HG03432 (cell line): ENCODE results near the gene CLTB.
"Not testable (repeated sequence)": the region's sequence is repeated elsewhere in the genome, so short reads cannot be mapped to it uniquely, and the experiment has no call there.

ENCODE experiments used
- ATAC-seq: cut with Tn5 transposase; IDR thresholded peaks from one replicate; pipeline ENCODE4 v1.9.1; 2021; ENCODE audit warnings: mild to moderate bottlenecking, moderate library complexity; ENCODE audit not compliant: unreplicated experiment

CLTB gene

DNA sequence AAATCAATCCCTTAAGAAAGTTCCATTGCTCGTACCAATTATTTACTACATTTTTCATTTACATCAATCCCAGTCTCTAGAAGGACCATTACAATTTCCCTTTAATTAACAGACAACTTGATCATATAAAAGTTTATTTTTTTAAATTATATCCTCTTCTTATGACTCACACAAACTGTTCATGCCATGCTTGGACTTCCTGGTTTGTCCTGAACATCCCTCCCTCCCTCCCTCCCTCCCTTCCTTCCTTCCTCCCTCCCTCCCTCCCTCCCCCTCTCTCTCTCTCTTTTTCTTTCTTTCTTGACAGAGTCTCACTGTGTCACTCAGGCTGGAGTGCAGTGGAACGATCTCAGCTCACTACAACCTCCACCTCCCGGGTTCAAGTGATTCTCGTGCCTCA lies 11.6 kb upstream of the CLTB start:
- no peak for ATAC-seq

DNA sequence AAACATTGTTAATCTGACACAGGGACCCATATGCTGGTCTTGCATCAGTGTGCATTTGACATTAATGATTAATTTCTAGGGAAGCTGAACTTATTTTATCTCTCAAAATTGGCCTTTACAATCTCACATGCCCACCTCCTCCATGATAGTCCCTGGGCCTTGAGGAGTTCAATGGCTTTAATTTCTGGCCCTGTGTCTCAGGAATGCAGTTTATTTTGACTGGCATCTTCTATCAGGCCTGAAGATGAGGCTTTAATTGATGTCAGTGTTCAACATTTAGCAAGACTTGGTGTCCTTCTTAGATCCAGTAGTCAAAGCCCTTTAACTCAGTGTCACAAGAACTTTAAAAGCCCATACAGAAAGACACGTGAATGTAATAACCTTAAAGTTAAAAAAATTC lies 10.5 kb upstream of the CLTB start:
- ATAC-seq: no peak

DNA sequence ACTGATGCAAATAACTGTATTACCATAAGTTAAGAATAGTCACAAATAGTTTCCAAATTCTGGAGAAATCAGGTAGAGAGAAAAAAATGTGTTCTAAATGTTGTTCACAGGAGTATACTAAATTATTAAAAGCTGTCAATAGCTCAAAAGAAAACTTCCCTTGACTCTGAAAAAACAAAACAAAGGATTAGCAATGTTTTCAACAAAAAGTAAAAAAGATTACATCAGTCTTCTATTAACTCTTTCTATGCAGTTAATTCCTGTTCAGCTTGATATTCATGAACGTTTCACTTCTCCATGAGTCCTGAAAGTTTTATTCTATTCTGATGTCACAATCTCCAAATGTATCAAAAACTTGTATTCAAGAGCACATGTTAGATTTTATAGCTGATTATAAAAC lies 9.5 kb upstream of the CLTB start:
- ATAC-seq: no peak

DNA sequence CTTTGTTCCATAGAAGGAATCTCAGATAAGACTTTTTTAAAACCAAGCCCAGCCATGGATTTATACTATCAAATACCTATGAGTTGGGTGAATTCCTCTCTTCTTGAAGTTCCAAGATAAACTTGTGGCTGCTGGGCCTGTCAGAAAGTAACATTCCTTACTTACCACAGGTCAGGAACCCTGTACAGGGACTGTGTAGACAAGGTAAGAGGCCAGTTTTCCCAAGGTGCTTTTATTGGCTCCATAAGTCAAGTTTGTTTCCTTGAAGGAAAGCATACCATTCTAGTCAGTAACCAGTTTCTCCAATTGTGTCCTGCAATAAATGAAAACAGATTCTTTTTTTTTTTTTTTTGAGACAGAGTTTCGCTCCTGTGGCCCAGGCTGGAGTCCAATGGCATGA lies 8.8 kb upstream of the CLTB start:
- no peak for ATAC-seq

DNA sequence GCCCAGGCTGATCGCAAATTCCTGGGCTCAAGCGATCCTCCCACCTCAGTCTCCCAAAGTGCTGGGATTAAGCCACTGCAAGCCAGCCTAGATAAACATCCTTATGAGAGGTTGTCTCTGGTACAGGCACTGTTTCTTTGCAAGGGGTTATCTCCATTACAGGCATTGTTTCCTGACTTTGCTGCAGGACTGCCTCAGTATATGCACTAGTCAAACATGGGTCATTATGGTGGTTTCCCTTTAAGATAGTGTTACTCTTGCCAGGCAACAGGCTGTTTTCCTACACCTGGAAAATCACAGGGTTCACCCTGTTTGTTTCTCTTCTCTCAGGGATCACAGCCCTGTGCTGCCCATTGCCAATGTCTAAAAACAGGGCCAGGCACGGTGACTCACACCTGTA lies 7.8 kb upstream of the CLTB start:
- ATAC-seq: no peak

DNA sequence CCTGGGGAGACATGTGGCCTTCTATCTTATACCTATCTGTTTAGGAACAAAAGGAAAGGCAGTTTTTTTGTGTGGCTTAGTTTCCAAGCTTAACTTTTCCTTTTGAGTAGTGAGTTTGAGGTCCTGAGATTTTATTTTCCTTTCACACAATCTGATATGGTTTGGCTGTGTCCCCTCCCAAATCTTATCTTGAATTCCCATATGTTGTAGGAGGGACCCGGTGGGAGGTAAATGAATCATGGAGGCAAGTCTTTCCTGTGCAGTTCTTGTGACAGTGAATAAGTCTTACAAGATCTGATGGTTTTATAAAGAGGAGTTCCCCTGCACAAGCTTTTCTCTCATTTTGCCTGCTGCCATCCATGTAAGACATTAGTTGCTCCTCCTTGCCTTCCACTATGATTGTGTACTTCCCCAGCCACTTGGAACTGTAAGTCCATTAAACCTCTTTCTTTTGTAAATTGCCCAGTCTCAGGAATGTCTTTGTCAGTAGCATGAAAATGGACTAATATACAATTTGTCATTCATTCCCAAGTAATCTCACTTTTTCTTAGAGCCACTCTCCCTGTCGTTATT lies 4.7 kb upstream of the CLTB start:
- no peak for ATAC-seq

DNA sequence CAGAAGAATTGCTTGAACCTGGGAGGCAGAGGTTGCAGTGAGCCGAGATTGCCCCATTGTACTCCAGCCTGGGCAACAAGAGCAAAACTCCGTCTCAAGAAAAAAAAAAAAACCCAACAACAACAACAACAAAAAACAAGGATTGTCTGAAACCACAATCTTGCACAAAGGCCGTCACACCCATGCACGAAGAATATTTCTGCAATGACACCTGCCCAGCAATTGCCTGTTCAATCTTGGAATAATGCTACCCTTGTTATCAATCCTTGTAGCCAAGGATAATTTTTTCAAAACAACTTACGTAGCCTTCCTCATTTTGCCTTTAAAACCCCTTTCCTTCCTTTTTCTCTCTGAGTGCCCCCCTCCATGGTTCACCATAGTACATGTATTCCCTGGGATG lies 3.7 kb upstream of the CLTB start:
- no peak for ATAC-seq

DNA sequence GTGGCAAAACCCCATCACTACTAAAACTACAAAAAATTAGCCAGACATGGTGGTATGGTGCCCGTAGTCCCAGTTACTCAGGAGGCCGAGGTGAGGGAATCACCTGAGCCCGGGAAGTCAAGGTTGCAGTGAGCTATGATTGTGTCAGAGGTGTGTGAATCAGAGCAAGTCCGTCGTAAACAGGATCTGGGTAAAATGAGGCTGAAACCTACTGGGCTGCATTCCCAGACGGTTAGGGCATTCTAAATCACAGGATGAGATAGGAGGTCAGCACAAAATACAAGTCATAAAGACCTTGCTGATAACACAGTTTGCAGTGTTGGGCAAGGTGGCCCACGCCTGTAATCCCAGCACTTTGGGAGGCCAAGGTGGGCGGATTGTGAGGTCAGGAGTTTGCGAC lies 1.9 kb upstream of the CLTB start:
- ATAC-seq: no peak

DNA sequence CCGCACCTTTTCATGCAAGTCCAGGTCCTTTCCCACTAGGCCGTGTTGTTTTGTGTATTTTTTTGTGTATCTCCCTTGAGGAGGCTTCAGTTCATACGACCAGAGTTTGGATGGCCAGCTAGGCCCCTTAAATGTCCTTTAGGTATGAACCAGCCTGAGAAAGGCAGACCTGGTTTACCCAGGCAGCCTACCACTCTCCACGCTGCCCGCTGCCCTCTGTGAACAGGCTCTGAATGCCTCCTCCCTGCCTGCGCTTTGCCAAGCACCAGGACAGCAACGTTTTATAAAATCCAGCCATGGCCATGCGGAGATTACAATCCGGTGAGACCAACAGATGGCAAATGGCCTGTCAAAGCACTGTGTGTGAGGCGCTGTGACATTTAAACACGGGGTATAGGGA lies 626 bp upstream of the CLTB start:
- no peak for ATAC-seq

DNA sequence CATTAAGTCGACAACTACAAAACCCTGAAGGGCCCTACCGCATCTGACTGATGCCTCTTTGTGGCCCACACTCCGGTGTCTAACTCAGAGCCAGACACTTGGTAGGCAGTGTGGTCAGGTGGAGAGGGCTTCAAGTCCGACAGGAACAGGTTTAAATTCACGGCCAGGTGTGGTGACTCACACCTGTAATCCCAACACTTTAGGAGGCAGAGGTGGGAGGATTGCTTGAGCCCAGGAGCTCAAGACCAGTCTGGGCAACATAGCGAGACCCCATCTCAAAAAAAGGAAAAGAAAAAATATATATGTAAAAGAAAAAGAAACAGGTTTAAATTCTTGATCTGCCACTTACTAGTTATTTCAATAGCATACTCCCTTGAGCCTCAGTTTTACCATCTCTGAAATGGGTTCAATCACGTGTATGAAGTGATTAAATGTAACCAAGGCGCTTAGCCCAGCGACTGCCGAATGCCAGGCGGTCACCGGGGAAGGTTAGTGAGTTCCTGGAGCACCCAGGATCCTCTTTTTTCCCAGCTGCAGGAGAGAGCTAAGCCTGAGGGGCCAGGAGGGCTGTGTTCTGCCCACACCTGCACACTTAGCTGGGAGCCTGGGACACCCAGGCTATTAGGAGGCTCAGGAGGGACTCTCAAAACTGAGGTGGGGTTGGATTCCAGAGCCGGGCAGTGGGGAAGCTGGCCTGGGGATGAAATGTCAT lies 943 bp downstream of the CLTB start:
- peak; percentile 6 for ATAC-seq

DNA sequence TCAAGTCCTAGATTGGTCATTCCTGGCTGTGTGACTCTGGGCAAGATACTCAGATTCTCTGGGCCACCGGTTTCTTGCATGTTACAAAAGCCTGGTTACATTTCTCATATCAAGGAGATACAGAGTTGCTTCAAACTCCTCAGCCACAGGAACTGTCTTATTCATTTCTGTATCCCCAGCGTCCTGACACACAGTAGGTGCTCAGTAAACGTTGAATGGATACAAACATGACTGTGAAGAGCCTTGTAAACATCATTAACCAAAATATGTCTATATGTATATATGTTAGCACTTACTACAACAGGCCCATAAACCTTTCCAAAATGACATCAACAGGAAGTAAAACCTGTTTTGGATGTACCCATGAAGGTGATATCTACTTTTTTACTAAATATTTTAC lies 1.6 kb downstream of the CLTB start:
- no peak for ATAC-seq

DNA sequence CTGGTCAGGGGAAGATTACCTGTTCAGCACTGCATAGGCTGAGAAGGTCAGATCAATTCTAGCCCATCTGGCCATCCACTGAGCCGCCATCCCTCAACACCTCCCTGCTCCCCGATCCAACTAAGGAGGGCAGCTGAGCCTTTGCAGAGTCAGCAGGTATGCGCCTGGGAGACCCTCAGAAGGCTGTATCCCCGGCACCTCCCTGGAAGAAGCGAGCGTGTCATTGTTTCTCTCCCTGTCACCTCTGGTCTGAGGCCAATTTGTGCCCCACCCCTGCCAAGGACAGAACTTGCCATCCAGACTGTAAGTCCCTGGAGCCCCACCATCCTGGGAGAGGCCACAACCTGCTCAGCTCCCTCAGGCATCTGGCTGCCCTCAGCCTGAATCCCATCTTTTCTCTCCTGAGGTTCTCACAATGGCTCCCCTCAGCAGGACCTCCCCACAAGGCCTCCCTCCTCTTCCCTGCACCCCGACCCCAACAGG lies 2.6 kb downstream of the CLTB start:
- no peak for ATAC-seq

DNA sequence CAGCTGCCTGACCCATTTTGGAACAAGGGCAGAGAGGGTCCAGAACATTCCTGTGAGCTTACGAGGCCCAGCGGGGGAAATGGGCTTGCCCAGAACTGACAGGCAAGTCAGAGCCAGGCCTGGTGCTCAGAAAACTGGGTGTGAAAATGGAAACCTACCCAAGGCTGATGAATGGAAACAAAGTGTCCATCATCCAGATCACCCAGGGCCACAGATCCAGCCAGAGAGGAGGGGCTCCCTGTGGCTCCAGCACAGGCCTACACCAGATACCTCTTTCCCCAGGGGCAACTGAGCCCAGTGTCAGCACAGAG lies 3.1 kb downstream of the CLTB start:
- ATAC-seq: no peak

DNA sequence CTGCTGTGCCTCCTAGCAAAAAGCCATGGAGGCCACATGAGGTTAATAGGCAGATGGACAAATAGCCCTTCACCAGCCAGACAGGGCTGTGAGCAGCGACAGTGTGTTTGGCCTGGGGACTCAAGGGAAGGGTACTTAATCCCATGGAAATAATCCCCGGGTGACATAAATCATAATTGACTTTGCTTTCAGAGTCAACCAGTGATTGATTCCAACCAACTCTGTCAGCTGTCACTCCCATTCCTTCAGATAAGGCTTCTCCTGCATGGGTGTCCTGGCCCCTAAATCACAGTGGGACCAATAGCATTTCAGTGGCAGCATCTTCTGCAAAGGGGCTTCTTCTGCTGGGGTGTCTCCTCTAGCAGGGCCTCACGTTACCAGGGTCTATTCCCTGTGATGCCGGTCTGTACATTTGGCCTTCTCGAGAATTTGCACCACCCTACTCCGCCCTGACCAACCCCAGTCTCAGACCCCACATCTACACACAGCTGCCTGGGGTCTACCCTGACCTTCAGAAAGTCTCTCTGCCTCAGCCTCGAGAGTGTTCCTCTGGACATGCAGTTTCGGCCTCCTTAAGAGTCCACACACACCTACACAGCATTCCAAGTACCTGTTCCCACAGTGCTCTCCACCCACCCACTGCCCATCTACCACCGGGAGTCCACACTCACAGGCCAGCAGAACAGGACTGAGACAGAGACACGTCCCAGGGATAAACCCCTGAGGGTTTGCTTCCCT lies 3.7 kb downstream of the CLTB start:
- ATAC-seq: no peak

DNA sequence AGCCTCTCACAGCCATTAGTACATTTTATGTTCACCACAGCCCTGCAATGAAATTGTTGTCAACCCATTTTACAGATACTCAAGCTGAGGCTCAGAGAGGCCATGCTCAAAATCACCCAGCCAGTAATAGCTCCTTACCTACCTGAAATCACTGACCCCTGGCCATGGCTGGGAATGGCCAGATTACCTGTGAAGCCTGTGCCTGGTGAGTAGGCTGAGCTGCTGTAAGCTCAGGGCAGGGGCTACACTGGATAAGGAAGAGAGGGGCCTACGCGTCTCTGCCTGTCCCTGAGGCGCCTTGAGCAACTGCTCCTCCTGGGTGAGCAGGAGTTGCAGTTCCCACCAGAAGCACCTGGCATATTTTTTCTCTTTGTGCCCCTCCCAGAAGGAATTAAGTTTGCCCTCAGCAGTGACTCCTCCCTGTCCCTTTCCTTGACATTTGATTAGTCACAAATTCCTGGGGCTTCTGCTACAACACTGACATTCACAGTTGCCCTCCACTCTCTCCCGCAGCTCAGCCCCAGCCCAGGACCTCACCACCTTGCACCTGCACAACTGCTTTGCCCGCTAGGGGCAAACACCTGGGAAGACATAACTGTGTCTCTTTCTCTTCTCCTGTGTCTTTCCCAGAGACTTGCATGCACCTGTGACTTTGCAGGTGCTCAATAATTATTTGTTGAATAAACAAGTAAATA lies 5.7 kb downstream of the CLTB start:
- ATAC-seq: no peak

DNA sequence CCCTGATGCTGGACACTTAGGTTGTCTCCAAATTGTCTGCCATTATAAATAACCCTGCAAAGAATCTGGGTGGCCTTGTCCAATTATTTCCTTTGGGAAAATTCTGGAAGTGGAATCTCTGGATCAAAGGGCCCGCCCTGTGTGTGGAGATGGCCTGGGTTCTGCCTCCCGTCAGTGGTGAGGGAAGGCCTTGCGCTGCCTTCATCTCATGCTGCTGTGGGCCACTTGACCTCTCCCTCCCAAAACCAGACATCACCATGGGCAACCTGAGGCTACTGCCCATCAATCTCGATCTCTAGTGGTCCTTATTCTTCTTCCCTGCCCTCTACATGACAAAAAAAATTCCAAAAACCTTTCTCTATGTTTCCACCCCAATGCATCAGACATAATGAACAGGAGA lies 6.6 kb downstream of the CLTB start:
- no peak for ATAC-seq

DNA sequence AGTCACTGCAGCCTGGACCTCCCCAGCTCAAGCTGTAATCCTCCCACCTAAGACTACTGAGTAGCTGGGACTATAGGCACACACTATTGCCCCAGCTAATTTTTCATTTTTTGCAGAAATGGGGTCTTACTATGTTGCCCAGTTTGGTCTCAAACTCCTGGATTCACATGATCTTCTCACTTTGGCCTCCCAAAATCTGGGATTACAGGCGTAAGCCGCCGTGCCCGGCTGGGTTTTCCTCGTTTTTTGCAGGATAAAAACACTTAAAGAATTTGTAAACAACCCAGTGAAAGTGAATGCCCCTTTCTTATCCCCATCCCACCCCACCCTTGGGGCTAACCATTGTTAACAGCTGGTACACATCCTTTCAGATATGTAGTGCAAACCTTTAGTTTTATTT lies 7.7 kb downstream of the CLTB start:
- ATAC-seq: no peak

DNA sequence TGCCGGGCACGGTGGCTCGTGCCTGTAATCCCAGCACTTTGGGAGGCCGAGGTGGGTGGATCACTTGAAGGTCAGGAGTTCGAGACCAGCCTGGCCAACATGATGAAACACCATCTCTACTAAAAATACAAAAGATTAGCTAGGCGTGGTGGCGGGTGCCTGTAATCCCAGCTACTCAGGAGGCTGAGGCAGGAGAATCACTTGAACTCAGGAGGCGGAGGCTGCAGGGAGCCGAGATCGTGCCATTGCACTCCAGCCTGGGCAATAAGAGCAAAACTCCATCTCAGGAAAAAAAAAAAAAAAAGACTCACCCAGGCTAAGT lies 8.1 kb downstream of the CLTB start:
- ATAC-seq: not testable (repeated sequence)

DNA sequence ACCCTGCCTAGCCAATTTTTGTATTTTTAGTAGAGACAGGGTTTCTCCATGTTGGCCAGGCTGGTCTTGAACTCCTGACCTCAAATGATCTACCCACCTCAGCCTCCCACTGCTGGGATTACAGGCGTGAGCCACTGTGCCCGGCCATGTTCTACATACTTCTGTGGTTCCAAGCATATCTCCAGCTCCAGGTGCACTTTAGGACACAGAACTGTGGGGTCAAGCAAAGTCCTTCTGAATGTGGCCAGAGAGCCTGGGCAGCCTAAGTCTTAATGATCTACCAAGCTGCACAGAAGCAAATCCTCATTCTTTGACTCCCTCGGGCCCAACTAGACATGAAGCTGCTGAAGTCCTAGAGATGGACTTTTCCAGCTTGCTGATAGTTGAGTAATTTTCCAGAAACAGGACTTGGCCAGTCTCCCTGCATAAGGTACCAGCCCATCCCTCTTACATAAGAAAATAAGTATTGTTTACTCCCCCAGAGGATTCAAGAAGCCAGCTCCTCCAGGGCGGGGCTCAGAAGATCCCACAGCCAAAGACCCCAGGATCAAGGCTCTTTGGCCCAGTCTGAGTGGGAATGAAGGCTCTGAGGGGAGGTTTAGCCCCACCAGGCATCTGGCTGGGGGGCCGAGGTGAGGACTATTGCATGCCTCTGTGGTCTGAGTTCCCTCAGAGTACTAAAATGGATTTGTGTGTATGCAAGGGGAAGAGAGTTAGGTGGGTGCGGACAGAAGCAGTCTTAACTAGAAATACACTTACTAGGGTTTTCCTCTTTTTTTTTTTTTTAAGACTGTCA lies 8.7 kb downstream of the CLTB start:
- no peak for ATAC-seq

DNA sequence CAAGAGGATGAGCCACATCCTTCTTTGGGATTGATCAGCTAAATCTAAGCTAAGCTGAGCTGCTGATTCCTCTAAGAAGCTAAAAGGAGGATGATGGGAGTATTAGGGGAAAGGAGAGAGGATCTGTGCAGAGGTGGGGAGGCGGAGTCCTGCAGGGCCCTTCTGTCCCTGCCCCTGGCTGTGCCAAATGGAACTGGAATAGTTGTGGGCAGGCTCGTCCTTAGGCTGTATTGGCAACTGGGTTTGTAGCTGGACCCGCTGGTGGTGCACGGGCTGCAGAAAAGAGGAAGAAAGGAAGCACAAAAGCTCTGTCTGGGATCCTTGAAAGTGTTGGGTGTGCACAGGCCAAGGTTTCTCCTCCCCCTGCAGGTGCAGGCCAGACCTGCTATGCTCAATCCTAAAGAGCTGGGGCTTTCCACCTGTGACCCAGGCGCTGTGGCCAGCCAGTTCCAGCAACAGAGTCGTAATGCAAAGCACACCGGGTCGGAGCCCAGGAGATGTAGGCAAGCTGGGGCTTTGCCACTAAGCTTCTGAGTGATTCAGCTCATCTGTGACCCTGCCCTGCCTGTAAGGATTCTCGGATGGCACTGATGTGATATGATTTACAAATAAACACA lies 9.8 kb downstream of the CLTB start:
- ATAC-seq: no peak
